Activated effector memory CD4-positive, alpha-beta T cell treated with anti-CD3 and anti-CD28 coated beads, Interleukin-2, amount 50 U/mL, for 16 hours (primary cell): ENCODE measurements around the gene EIF5A2.
"Not testable (repeated sequence)": the region's sequence is repeated elsewhere in the genome, so short reads cannot be mapped to it uniquely, and the experiment has no call there.

Source experiments
- DNase-seq: peaks from one replicate; pipeline ENCODE4 v3.0.0-alpha.2; 2020

Gene EIF5A2

GRCh38 chr3:170896333-170896732 lies 12.1 kb downstream of the EIF5A2 start:
- DNase-seq, result not testable (repeated sequence)

GRCh38 chr3:170893895-170894294 lies 14.5 kb downstream of the EIF5A2 start:
- no peak for DNase-seq

- DNase-seq, result no peak
Observed at GRCh38 chr3:170889630-170890029, 18.8 kb downstream of the EIF5A2 start.

- no peak for DNase-seq
Observed at GRCh38 chr3:170889132-170889531, 19.3 kb downstream of the EIF5A2 start.

GRCh38 chr3:170884109-170884930 lies 24.1 kb downstream of the EIF5A2 start:
- DNase-seq, result not testable (repeated sequence)

GRCh38 chr3:170878688-170879087 lies 29.7 kb downstream of the EIF5A2 start:
- not testable (repeated sequence) for DNase-seq

- not testable (repeated sequence) for DNase-seq
Observed at GRCh38 chr3:170877311-170877710, 31.1 kb downstream of the EIF5A2 start.

- DNase-seq, result no peak
Observed at GRCh38 chr3:170876537-170876936, 31.9 kb downstream of the EIF5A2 start.

GRCh38 chr3:170869645-170870593 lies 38.5 kb downstream of the EIF5A2 start, which contains the start of gene RPL22L1:
Gene RPL22L1 (minus strand): TSS chr3:170870195. CDS start chr3:170870167, 28 bp downstream.
- DNase-seq, result peak; percentile 97

GRCh38 chr3:170869239-170869590 lies 39.2 kb downstream of the EIF5A2 start:
- no peak for DNase-seq

- no peak for DNase-seq
Observed at GRCh38 chr3:170868577-170869238, 39.7 kb downstream of the EIF5A2 start.

GRCh38 chr3:170867143-170867937 lies 41.1 kb downstream of the EIF5A2 start:
- no peak for DNase-seq

- no peak for DNase-seq
Observed at GRCh38 chr3:170866499-170866898, 41.9 kb downstream of the EIF5A2 start.

- DNase-seq, result no peak
Observed at GRCh38 chr3:170865209-170866094, 43.0 kb downstream of the EIF5A2 start.

- DNase-seq, result no peak
Observed at GRCh38 chr3:170864525-170865208, 43.8 kb downstream of the EIF5A2 start.

- no peak for DNase-seq
Observed at GRCh38 chr3:170863816-170864215, 44.6 kb downstream of the EIF5A2 start.

GRCh38 chr3:170862618-170863374 lies 45.6 kb downstream of the EIF5A2 start:
- DNase-seq, result no peak

- no peak for DNase-seq
Observed at GRCh38 chr3:170858599-170858998, 49.8 kb downstream of the EIF5A2 start.

GRCh38 chr3:170852324-170852723 lies 56.1 kb downstream of the EIF5A2 start:
- DNase-seq, result no peak
